H1 (cell line): Measurements from ENCODE around the gene MRPS10. TPM values are rescaled to one million over a fixed set of nuclear protein-coding genes. Genes with fewer than 3 reads are reported as not detected.
"Not testable (repeated sequence)": the region's sequence is repeated elsewhere in the genome, so short reads cannot be mapped to it uniquely, and the experiment has no call there.

Experiments used
- CTCF ChIA-PET: fragments of 300-600 bp; sonication (Branson Sonifier 250); formaldehyde crosslinking; loops from one replicate; lab custom pipeline; 2021; ENCODE audit not compliant: partially characterized antibody; lab: Charles Lee
- POLR2A ChIA-PET: fragments of 300-600 bp; sonication (Branson Sonifier 250); formaldehyde crosslinking; loops from one replicate; lab custom pipeline; 2021; ENCODE audit warnings: inconsistent platforms; ENCODE audit not compliant: partially characterized antibody; lab: Charles Lee
- DNase-seq, 2 experiments: peaks; one replicate each; pipeline versions ENCODE4 v3.0.0 to v3.0.0-alpha.2; 2010 to 2022; ENCODE audit warnings: low spot score in 2 of 2, low read depth in 1 of 2, mixed read lengths in 1 of 2
- FAIRE-seq: peaks from 2 replicates; lab custom pipeline; 2011; peaks lifted over from hg19 to GRCh38; lab: Jason Lieb, UNC
- H2AFZ ChIP-seq: 2 replicates; pipeline ENCODE4 v1.8.1; 2012; ENCODE audit warnings: low read length, inconsistent platforms
- H2AK5ac ChIP-seq: 2 replicates; pipeline ENCODE4 v1.6.1; 2013; ENCODE audit warnings: low read depth, low read length
- H2BK120ac ChIP-seq: replicated peaks from 2 replicates; pipeline ENCODE3; 2013; ENCODE audit warnings: low read depth, low read length, inconsistent platforms
- H2BK12ac ChIP-seq: 2 replicates; pipeline ENCODE4 v1.6.1; 2013; ENCODE audit warnings: low read depth, low read length
- H2BK15ac ChIP-seq: 2 replicates; pipeline ENCODE4 v1.6.1; 2013; ENCODE audit warnings: low read length
- H2BK20ac ChIP-seq: 2 replicates; pipeline ENCODE4 v1.6.1; 2013; ENCODE audit warnings: low read length
- H2BK5ac ChIP-seq: 2 replicates; pipeline ENCODE4 v1.6.1; 2013; ENCODE audit warnings: low read depth, low read length
- H3K14ac ChIP-seq: 2 replicates; pipeline ENCODE4 v1.6.1; 2013; ENCODE audit warnings: inconsistent platforms; ENCODE audit not compliant: insufficient read length
- H3K18ac ChIP-seq: 2 replicates; pipeline ENCODE4 v1.6.1; 2013; ENCODE audit warnings: low read length; ENCODE audit errors: extremely low read depth
- H3K23ac ChIP-seq: 2 replicates; pipeline ENCODE4 v1.6.1; 2013; ENCODE audit warnings: inconsistent platforms; ENCODE audit not compliant: insufficient read length
- H3K23me2 ChIP-seq: 2 replicates; pipeline ENCODE4 v1.6.1; 2013; ENCODE audit warnings: low read depth, low read length
- H3K27ac ChIP-seq: 2 replicates; pipeline ENCODE4 v1.6.1; 2011; ENCODE audit warnings: low read depth, low read length, inconsistent platforms
- H3K27me3 ChIP-seq, 4 experiments: replicated peaks in 1 of 4; 1 replicate in 1 of 4; 2 replicates in 3 of 4; pipeline versions ENCODE4 v1.6.1 to v1.8.1; 2011 to 2013; ENCODE audit warnings: low read length in 3 of 4, mild to moderate bottlenecking in 3 of 4, inconsistent platforms in 2 of 4, mixed read lengths in 2 of 4, moderate library complexity in 1 of 4; ENCODE audit not compliant: control insufficient read depth in 3 of 4, insufficient read depth in 3 of 4; ENCODE audit errors: extremely low read depth in 1 of 4
- H3K36me3 ChIP-seq, 4 experiments: 2 replicates each; pipeline versions ENCODE4 v1.6.1 to v1.8.1; 2011 to 2013; ENCODE audit warnings: mild to moderate bottlenecking in 4 of 4, low read length in 3 of 4, moderate library complexity in 2 of 4, control low read depth in 1 of 4, inconsistent platforms in 1 of 4; ENCODE audit not compliant: insufficient read depth in 4 of 4, control insufficient read depth in 2 of 4
- H3K4ac ChIP-seq: replicated peaks from 2 replicates; pipeline ENCODE3; 2013; ENCODE audit warnings: low read length, low read depth, mixed read lengths, inconsistent platforms; ENCODE audit not compliant: insufficient read length
- H3K4me1 ChIP-seq, 4 experiments: replicated peaks in 1 of 4; 1 replicate in 1 of 4; 2 replicates in 3 of 4; pipeline versions ENCODE4 v1.6.1 to v1.8.1; 2011 to 2013; ENCODE audit warnings: low read length in 3 of 4, inconsistent platforms in 2 of 4, mixed read lengths in 1 of 4; ENCODE audit not compliant: insufficient read depth in 4 of 4, control insufficient read depth in 3 of 4
- H3K4me2 ChIP-seq, 2 experiments: 2 replicates each; pipeline versions ENCODE4 v1.6.1 to v1.8.1; 2011 to 2013; ENCODE audit warnings: low read depth in 2 of 2, low read length in 2 of 2, control low read depth in 1 of 2, inconsistent platforms in 1 of 2, mild to moderate bottlenecking in 1 of 2; ENCODE audit not compliant: insufficient read depth in 1 of 2
- H3K4me3 ChIP-seq, 4 experiments: fragments of 200-600, 300-600 bp in 1 of 4; sonication (generic), shearing (Covaris generic), sonication (Bioruptor Twin) in 1 of 4; 2 replicates each; pipeline versions ENCODE4 v1.5.1 to v1.8.1; 2011 to 2016; ENCODE audit warnings: low read length in 4 of 4, low read depth in 3 of 4, control low read depth in 2 of 4, inconsistent platforms in 2 of 4, mild to moderate bottlenecking in 2 of 4, mixed read lengths in 1 of 4, moderate library complexity in 1 of 4; ENCODE audit not compliant: insufficient read depth in 2 of 4; ENCODE audit errors: extremely low read depth in 1 of 4
- H3K56ac ChIP-seq: replicated peaks from 2 replicates; pipeline ENCODE3; 2013; ENCODE audit warnings: low read depth, mild to moderate bottlenecking, mixed read lengths, low read length, inconsistent platforms; ENCODE audit not compliant: insufficient read length
- H3K79me1 ChIP-seq: 2 replicates; pipeline ENCODE4 v1.6.1; 2013; ENCODE audit warnings: low read depth, low read length, control low read depth
- H3K79me2 ChIP-seq, 2 experiments: 2 replicates each; pipeline versions ENCODE4 v1.6.1 to v1.8.1; 2012 to 2013; ENCODE audit warnings: low read length in 2 of 2, mild to moderate bottlenecking in 2 of 2, inconsistent platforms in 1 of 2; ENCODE audit not compliant: insufficient read depth in 2 of 2, control insufficient read depth in 1 of 2
- H3K9ac ChIP-seq, 4 experiments: replicated peaks in 1 of 4; 1 replicate in 1 of 4; 2 replicates in 3 of 4; pipeline versions ENCODE4 v1.6.1 to v1.8.1; 2011 to 2013; ENCODE audit warnings: low read depth in 3 of 4, low read length in 3 of 4, control low read depth in 2 of 4, mild to moderate bottlenecking in 2 of 4, moderate library complexity in 2 of 4, inconsistent platforms in 1 of 4; ENCODE audit errors: extremely low read depth in 1 of 4
- H3K9me3 ChIP-seq, 2 experiments: 2 replicates each; pipeline versions ENCODE4 v1.6.1 to v1.8.1; 2012 to 2013; ENCODE audit warnings: mild to moderate bottlenecking in 2 of 2, moderate library complexity in 2 of 2, control low read depth in 1 of 2, inconsistent platforms in 1 of 2, low read depth in 1 of 2, low read length in 1 of 2, mixed read lengths in 1 of 2; ENCODE audit not compliant: insufficient read depth in 2 of 2
- H4K20me1 ChIP-seq, 2 experiments: replicated peaks in 1 of 2; 2 replicates each; pipeline versions ENCODE3 to v1.8.1; 2011 to 2013; ENCODE audit warnings: inconsistent platforms in 2 of 2, low read length in 2 of 2, mild to moderate bottlenecking in 1 of 2; ENCODE audit not compliant: insufficient read depth in 2 of 2, control insufficient read depth in 1 of 2
- H4K5ac ChIP-seq: 2 replicates; pipeline ENCODE4 v1.6.1; 2013; ENCODE audit warnings: low read length, low read depth, mixed read lengths, inconsistent platforms; ENCODE audit not compliant: insufficient read length
- H4K8ac ChIP-seq: 2 replicates; pipeline ENCODE4 v1.8.0; 2013; ENCODE audit warnings: mild to moderate bottlenecking, moderate library complexity, low read length, inconsistent platforms; ENCODE audit not compliant: insufficient read depth; ENCODE audit errors: extremely low read depth
- H4K91ac ChIP-seq: replicated peaks from 2 replicates; pipeline ENCODE3; 2013; ENCODE audit warnings: low read length, mixed read lengths, inconsistent platforms; ENCODE audit not compliant: insufficient read length
- WGBS, 2 experiments: shearing (Covaris generic) in 1 of 2; methylation state at CpG; one replicate each; pipeline versions ENCODE4 v1.1.6 to v1.1.7; 2013 to 2015; ENCODE audit warnings: low lambda C conversion rate in 2 of 2, mixed read lengths in 2 of 2, inconsistent platforms in 1 of 2, low coverage in 1 of 2, missing lambda C conversion rate in 1 of 2; ENCODE audit not compliant: insufficient replicate concordance in 2 of 2, insufficient coverage in 1 of 2, insufficient read length in 1 of 2; ENCODE audit errors: extremely low coverage in 1 of 2, missing lambda C conversion rate in 1 of 2; 5-methylcytosine and 5-hydroxymethylcytosine counted together
- polyA plus RNA-seq, 7 experiments: library from polyadenylated mRNA; depleted of rRNA in 3 of 7; stranded (reverse) in 5 of 7; unstranded in 2 of 7; fragments of >200 nt in 5 of 7; fragments of 200-250 nt in 2 of 7; gene quantifications; 1 replicate in 5 of 7; 2 replicates in 1 of 7; 4 replicates in 1 of 7; pipeline versions ENCODE4 v1.2.1 to v1.2.3, GENCODE V29; 2011 to 2013; ENCODE audit warnings: missing spikeins in 2 of 7, mixed read lengths in 2 of 7
- total RNA-seq: library from RNA; stranded (reverse); fragmentation: NEBNext Ultra II Directional; extraction: Animal tissue kit (Norgen Biotek cat#: 25700); gene quantifications from 2 replicates; pipeline ENCODE4 v1.2.1, GENCODE V29; 2021

Gene MRPS10
- total and polyA plus RNA-seq, 2 of the 8 experiments (the other 6 are each of a cell fraction or from before 2014, with no cell fraction given): 20.5 to 33.6 TPM

GRCh38 chr6:42216495-42216894 lies 1.2 kb downstream of the MRPS10 start:
- H3K79me1 ChIP-seq, H3K4me1 ChIP-seq, H4K8ac ChIP-seq, H3K27me3 ChIP-seq, H2BK20ac ChIP-seq, H4K20me1 ChIP-seq, H4K91ac ChIP-seq, H2BK12ac ChIP-seq, H3K18ac ChIP-seq, H4K5ac ChIP-seq, H3K4ac ChIP-seq, H3K9me3 ChIP-seq, H2BK120ac ChIP-seq, H3K23ac ChIP-seq, H2BK15ac ChIP-seq, H3K14ac ChIP-seq, H2AFZ ChIP-seq, H3K9ac ChIP-seq, H3K23me2 ChIP-seq, H3K56ac ChIP-seq, H3K27ac ChIP-seq, H3K79me2 ChIP-seq, H2AK5ac ChIP-seq, DNase-seq, FAIRE-seq, H2BK5ac ChIP-seq: not testable (repeated sequence)
- H3K4me3 ChIP-seq: peak overlapping the region; percentile 93 to 97 (median 94); a peak in 5 of 8 replicates
- CTCF ChIA-PET: interaction anchor here (0.6 to 7.5 kb wide), 12 partner anchors 11 to 331 kb away, joined by 3 to 52 read pairs (median 6); partner anchors contain the start of gene GUCA1B
- 90% methylated on average over 18 of the region's 18 CpGs; no CpG with 5 or more reads in 1 of the 2 experiments for WGBS, 2 experiments
- H3K4me2 ChIP-seq: peak overlapping the region; percentile 69 to 70
- POLR2A ChIA-PET: interaction anchor here (1.0 to 1.8 kb wide), 4 partner anchors 26 to 295 kb away, joined by 3 to 5 read pairs (median 4); partner anchors contain the start of genes BYSL and MED20
- peaks cover 5 to 16% (median 10%) of the 10 kb centered on the region in 4 experiments; a peak in 5 of 8 replicates for H3K36me3 ChIP-seq
